NCI-H2227 (cell line): ENCODE results near the gene MCRS1.
A peak's percentile ranks its signal among the peaks of the same experiment; 100 is the strongest.
"Not testable (repeated sequence)": the region's sequence is repeated elsewhere in the genome, so short reads cannot be mapped to it uniquely, and the experiment has no call there.

Experiments used
- DNase-seq: peaks from one replicate; lab custom pipeline; 2025; ENCODE audit not compliant: unreplicated experiment; lab: John Stamatoyannopoulos, UW

MCRS1 gene, protein sequence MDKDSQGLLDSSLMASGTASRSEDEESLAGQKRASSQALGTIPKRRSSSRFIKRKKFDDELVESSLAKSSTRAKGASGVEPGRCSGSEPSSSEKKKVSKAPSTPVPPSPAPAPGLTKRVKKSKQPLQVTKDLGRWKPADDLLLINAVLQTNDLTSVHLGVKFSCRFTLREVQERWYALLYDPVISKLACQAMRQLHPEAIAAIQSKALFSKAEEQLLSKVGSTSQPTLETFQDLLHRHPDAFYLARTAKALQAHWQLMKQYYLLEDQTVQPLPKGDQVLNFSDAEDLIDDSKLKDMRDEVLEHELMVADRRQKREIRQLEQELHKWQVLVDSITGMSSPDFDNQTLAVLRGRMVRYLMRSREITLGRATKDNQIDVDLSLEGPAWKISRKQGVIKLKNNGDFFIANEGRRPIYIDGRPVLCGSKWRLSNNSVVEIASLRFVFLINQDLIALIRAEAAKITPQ

DNA sequence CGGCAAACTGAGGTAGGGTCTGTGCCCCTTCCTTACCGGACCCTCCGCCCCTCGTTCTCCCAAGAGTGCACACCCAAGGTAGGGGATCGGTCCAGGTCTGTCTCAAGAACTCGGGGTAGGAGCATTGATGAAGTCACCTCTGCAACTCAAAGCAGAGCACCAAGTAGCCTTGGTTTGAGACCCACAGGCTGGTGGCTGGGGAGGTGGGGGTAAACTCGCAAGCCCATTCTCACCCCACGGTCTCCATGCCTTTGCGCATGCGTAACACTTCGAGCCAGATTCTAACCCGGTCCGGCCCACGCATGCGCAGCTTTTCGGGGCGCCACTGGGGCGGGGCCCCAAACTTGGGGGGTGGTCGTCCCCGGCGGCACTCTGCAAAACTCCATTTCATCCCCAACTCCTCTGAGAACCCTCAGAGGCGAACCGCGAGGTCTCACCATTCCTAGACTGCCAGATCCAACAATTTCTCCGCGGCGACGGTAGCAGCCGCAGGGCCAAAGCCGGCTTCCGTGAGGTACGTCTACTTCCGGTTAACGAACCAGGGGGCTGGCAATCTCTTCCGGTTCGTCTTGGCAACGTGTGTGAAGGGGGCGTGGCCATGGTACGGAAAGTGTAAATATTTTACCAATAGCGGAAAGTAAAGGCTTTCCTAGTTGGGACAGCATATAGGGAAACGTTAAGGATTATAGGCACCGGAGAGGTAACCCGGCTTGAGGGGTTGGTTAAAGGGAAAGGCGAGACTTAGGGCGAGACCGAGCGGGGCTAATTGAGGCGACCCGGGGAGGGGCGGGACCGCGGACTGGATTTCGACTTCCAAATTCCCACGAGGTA lies at the start of gene MCRS1:
MCRS1 (minus strand) TSS at position 532 of the 831 bp plus-strand sequence. CDS start 1,411 bp downstream, outside the sequence.
- peak; percentile 91 for DNase-seq

DNA sequence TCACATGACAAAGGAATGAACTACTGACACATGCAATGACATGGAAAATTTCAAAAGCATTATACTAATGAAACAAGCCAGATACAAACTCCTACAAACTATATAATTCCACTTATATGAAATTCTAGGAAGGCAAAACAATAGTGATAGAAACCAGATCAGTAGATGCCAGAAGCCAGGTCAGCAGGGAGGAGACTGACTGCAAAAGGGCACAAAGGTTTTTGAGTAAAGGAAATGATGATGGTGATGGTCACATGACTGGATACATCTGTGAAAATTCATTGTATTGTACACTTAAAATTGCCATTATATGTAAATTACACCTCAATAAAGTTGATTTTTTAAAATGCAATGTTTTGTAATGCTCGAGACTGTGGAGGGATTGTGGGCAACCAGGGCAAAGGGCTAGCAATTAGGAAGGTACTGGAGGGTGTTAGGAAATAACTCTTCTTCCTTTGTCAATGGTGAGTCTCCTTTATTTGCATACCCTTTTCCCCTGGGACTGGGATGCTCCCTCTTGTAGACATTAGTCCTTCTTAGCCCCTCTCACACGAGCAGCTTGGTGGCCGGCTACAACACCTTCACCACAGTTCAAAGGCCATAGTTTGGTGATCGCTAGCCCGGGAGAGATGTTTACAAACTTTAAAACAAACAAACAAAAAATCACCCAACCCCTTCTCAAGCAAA lies 48.7 kb upstream of the MCRS1 start:
- DNase-seq, result no peak

DNA sequence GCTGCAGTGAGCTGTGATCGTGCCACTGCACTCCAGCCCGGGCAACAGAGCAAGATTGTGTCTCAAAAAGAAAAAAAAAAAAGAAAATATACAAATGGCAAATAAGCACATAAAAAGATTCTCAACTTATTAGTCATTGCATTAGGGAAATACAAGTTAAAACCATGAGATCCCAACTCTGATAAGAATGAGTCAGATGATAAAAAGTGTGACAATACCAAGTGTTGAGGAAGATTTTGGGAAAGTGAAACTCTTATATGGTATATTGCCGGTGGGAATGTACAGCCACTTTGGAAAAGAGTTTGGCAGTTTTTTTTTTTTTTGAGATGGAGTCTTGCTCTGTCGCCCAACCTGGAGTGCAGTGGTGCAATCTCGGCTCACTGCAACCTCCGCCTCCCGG lies 47.8 kb upstream of the MCRS1 start:
- DNase-seq, result no peak

DNA sequence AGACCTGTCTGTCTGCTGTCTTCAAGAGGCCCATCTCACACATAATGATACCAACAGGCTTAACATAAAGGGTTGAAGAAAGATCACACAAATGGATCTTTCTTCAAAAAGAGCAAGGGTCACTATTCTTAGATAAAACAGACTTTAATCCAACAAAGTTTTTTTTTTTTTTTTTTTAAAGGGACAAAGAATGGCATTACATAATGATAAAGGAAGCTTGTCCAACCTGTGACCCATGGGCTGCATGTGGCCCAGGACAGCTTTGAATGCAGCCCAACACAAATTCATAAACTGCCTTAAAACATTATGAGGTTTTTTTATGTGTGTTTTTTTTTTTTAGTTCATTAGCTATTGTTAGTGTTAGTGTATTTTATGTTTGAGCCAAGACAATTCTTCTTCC lies 44.3 kb upstream of the MCRS1 start:
- DNase-seq, result no peak

DNA sequence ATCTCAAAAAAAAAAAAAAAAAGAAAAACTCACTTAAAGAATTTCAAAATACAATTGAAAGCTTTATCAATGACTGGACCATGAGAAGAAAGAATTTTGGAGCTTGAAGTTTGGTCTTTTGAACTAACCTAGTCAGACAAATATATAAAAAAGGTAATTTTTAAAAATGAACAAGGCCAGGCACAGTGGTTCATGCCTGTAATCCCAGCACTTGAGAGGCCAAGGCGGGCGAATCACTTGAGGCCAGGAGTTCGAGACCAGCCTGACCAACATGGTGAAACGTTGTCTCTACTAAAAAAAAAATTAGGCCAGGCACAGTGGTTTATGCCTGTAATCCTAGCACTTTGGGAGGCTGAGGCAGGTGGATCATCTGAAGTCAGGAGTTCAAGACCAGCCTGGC lies 42.8 kb upstream of the MCRS1 start:
- not testable (repeated sequence) for DNase-seq

DNA sequence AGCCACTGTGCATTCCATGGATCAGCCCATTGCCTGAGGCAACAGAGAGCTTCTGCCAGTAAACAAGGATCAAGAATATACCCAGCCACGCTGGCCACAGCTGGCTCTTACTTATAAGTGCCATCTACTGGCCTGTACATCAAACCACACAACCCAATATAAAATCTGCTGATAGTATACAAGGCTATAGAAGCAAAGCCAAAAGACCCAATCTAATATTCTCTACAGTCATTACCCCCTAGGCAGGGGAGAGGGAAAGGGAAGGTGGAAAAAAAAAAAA lies 41.9 kb upstream of the MCRS1 start:
- no peak for DNase-seq

DNA sequence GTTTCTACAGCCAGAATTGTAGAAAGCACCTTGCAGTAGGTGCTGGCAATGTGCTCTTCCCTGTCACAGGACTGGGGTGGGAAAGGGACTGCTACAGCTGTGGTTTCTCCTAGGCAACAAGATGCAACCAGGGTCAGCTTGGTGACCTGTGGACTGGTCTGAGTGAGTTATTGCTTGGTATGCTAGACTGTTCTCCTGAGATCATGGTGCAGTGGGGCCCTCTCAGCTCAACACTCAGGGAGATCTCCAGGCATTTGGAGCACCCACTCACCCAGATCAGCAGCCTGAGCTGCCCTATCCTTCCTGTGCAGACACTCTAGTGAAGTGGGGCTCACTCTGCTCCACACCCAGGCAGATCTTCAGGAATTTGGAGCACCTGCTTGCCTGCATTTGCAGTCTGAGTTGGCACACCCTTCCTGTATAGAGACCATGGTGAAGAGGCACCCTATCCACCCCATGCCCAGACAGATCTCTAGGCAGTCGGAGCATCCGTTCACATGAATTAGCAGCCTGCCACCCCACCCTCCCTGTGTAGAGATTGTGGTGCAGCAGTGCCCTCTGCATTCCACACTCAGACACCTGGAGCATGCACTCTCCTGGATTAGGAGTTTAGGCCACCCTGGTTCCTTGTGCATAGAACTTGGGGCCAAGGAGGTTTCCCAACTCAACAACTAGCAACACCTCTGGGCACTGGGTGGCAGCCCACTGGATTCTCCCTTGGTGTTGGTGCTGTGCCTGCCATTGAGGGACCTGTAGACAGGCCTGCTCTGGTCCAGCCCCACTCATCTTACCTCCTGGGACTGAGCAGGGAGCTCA lies 41.3 kb upstream of the MCRS1 start:
- DNase-seq, result no peak

DNA sequence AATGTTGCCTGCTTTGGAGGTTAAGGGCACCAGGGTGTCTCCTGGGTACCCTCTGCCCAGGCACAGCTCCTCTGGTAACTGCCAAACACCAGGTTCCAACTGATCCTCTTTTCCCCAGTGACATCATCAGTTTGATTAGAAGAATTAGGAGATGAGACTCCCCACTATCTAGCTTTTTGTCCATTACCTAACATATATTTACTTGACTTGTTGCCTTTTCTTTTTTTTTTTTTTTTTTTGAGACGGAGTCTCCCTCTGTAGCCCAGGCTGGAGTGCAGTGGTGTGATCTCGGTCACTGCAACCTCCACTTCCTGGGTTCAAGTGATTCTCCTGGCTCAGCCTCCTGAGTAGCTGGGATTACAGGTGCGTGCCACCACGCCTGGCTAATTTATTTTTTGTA lies 37.6 kb upstream of the MCRS1 start, which contains the start of gene FAM186B:
FAM186B (minus strand) TSS at position 101 of the 400 bp plus-strand sequence. CDS start 162 bp downstream, outside the sequence.
- DNase-seq, result not testable (repeated sequence)

DNA sequence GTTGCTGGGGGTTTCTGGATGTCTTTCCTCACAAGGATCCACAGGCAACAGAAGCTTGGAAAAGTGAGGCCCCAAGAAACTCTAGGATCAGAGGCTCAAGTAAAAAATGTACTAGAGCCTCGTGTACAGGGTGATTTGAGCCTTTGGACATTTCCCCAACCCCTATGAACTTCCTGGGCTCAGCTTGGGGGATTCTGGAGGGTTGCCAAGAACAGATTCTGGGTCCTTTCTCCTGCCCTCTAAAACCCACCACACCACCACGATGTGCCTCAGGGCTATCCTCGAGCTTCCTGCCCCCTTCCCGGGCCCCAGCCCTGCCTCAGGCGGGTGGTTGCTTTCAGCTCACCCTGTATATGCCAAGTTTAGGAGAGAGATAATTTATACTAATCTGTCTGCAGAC lies 36.9 kb upstream of the MCRS1 start:
- DNase-seq, result no peak

DNA sequence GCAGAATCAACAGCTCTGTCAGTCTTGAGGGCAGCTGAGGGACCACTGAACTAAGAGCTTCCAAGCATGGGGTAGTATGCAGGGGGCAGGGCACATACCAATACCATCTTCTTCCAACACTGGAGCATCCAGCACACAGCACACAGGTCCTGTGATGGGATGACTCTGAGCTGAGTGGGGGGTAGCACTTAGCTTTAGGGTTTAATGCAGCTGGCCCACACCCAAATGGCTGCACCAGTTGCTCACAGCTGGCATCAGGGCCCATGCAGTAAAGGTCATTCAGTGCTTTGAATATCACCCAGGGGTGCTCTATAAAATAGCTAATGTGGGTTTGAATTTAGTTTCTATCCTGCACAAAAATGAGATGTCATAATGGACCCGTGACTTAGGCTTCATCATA lies 35.8 kb upstream of the MCRS1 start:
- no peak for DNase-seq

DNA sequence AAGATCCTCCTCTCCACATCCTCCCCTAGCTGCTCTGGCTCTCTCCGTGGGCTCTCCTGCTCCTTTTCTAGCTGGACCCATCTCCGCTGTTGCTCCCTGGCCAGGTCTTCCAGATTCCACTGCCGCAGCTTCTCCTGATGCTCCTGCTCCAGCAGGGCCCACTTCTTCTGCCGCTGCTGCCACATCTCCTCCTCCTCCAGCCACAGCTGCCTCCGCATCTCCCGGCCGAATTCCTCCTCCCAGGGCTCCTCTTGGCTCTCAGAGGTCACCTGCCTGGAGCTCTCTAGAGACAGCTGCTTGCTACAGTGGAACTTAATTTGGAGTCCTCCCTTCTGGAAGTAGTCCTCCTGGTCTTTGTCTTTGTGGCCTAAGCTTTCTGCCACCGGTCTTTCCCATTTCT lies 32.0 kb upstream of the MCRS1 start:
- no peak for DNase-seq

DNA sequence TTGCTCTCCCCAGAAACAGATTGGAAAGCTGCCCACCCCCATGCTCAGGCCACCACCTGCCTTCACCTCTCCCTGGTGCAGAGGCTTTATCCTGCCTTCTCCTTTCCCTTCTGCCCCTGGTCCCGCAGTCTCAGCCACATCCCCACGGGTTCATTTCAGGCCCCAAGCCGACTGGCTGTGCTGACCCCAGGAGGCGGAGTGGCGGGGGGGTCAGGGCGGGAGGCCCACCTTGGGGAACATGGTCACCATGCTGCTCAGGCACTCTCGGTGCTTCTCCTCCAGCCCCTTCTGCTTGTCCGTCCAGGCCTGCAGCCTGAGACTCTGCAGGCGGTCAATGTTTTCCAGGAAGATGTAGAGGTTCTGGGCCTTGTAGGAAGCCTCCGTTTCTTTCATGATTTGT lies 30.6 kb upstream of the MCRS1 start:
- no peak for DNase-seq

DNA sequence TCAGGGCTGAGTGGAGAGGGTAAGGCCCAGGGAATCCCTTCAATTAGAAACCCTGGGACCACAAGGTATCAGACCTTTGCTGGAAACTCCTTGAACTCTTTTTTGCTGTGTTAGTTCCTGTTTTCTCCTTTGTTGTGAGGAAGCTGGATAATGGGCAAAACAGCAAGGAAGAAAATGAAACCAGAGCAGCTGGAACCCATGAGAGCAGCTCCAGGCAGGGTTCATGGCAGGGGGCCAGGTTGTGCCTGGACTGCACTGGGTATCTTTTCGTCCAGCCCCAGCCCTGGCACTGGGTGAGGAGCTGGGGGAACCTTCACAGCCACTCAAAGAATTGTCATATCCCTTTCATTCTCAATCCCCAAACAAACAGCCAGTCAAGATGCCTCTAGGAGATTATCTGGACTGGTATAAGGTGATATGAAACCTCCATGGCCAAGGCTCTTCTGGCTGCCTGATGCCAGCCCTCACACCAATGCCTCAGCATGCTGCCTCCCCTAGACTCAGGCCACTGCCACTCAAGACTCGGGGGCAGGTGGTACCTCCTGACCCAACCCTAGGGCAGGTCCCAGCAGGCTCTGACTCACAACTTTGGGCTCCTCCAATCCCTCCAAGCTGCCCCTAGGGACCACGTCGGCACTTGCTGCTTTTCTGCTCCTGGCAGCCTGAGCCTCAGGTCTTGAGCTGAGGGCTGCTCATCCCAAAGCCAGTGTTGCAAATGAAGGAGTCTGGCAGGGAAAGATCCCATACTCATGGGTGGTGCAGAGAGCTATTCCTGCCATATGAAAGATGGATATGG lies 21.0 kb upstream of the MCRS1 start:
- no peak for DNase-seq

DNA sequence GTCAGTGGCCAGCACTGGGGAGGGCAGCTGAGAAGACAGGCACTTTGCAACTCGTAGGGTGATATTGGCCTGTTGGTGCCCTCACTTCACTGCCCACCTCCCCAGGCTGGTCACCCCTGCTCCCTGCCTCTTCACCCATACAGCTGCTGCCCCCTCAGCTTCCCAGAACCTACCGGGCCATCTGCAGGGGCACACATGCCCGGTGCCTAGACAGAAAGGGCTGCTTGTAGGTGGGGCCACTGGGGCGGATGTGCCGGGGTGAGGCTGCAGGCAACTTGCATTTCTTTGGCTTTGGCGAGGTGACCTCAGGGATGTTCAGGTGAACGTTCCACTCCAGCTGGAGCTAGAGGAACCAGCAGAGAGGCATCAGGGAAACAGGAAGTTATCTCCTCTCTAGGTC lies 20.3 kb upstream of the MCRS1 start:
- DNase-seq, result no peak

DNA sequence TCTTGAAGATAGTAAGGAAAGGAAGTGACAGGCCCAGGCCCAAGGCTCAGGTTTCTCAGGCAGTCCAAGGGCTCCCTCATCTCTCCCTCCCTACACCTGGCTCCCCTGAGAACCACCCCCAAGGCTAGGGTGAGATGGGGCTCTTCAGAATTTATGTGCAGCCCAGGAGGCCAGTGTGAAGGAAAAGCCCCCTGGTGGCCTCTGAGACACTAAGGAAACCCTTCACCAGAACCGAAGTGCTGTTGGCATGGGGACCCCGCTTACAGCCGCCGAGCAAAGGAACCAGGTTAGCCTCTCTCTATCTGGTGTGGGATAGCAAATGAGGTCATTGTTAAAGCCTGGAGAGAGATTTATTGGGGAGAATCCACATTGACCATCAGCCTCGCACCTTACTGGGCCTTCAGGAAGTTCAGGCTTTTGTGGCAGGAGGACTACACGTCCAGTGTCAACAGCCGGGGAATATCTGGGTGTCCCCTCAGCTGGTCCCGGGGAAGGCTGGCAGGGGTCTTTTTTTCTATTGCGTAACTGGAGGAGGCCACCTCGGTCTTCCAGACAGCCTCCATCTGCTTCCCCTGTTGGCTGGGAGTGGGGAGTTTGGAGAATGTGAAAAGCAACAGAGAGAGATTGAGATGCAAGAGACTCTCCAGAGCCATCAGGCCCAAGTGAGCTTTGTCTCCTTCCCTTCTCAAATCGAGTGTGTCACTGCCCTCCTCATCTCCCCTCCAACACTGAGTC lies 19.4 kb upstream of the MCRS1 start:
- DNase-seq, result no peak

DNA sequence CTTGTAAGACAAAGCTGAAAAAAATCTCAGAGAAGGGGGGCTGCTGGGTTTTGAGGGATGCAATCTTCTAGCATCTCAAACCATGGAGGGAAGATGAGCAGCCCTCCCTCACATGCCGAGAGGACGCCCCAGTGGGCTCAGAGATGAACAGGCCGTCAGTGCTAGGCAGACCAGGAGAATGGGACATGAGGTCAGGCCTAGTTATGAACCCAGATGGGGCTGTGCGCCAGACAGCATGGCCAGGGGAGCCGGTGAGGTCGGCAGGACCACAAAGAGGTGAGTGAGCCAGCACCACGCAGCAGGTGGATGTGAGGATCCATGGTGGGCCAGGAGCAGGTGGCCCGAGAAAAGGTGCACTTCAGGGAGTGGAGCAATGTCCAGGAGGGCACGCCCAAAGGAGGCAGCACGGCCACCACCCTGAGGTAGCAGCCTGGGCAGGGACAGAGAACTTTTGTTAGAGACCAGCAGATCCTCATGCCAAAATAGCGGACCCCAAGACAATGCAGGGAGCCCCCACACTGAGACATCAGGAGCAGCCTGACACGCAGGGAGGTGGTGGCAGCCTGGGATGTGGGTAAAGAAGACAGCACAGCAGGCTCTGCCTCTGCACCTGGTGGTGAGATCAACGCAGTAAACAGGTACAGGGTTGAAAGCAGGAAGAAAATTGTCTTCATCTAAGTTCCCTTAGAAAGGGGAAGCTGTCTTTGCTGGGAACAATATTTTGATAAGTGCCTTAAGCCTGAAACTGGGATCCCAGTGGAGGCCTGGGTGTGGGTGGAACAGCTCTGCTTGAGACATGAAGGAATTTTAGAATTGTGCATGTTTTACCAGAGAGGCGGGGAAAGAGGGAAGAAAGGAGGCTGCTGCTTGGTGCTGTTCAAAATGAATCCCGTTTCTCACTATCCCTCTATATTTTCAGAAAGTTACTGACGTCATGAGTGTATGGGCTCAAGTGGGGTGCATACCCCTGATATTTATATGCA lies 17.8 kb upstream of the MCRS1 start:
- DNase-seq, result no peak

DNA sequence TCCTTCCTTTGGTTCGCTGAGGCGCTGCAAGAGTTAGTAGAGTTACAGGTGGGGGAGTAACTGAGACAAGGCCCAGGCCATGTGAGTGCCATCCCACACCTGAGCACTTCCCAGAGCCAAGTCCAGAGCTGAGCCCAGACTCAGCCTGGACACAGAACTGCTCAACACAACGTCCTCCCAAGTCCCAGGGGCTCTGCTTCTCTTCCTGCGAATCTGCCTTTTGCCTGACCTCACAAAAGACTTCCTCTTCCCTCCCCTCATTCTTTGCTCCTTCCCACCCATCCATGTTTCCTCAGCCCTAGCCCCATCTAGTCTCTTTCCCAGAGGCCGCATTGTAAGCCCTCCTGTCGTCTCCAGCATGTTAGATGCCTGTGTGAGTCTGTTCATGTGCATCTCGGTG lies 16.6 kb upstream of the MCRS1 start:
- DNase-seq, result no peak
